ENCODE data around the gene ADARB2.
"Not testable (repeated sequence)": the region's sequence is repeated elsewhere in the genome, so short reads cannot be mapped to it uniquely, and the experiment has no call there.

ADARB2 gene

GRCh38 chr10:1253523-1254353 lies 483.6 kb downstream of the ADARB2 start:
- DNase-seq: no peak

GRCh38 chr10:1251769-1252168 lies 485.6 kb downstream of the ADARB2 start:
- DNase-seq: no peak

GRCh38 chr10:1249142-1249920 lies 488.0 kb downstream of the ADARB2 start:
- DNase-seq: no peak

GRCh38 chr10:1248262-1248630 lies 489.1 kb downstream of the ADARB2 start:
- not testable (repeated sequence) for DNase-seq

GRCh38 chr10:1247598-1248261 lies 489.6 kb downstream of the ADARB2 start:
- DNase-seq: no peak

- no peak for DNase-seq
These were observed 492.8 kb downstream of the ADARB2 start for GRCh38 chr10:1244493-1244892.

- no peak for DNase-seq
These were observed 493.7 kb downstream of the ADARB2 start for GRCh38 chr10:1243486-1244234.

GRCh38 chr10:1242975-1243374 lies 494.4 kb downstream of the ADARB2 start:
- DNase-seq: no peak

GRCh38 chr10:1241973-1242935 lies 495.1 kb downstream of the ADARB2 start:
- no peak for DNase-seq

GRCh38 chr10:1241322-1241890 lies 495.9 kb downstream of the ADARB2 start:
- DNase-seq: no peak

- DNase-seq: no peak
These were observed 497.0 kb downstream of the ADARB2 start for GRCh38 chr10:1240341-1240775.

- no peak for DNase-seq
These were observed 504.3 kb downstream of the ADARB2 start for GRCh38 chr10:1233031-1233430.

- no peak for DNase-seq
These were observed 505.0 kb downstream of the ADARB2 start for GRCh38 chr10:1232164-1232911.

- DNase-seq: no peak
These were observed 506.6 kb downstream of the ADARB2 start for GRCh38 chr10:1230592-1231275.

- no peak for DNase-seq
These were observed 507.2 kb downstream of the ADARB2 start for GRCh38 chr10:1230138-1230537.

GRCh38 chr10:1229574-1229973 lies 507.8 kb downstream of the ADARB2 start:
- DNase-seq: no peak

GRCh38 chr10:1229116-1229515 lies 508.2 kb downstream of the ADARB2 start:
- DNase-seq: no peak

GRCh38 chr10:1228467-1228975 lies 508.8 kb downstream of the ADARB2 start:
- no peak for DNase-seq

Measured in right kidney (tissue), 1 donor.